OCI-LY3 (cell line): ENCODE measurements around the gene ACADM.
"Not testable (repeated sequence)": the region's sequence is repeated elsewhere in the genome, so short reads cannot be mapped to it uniquely, and the experiment has no call there.

ENCODE experiments used
- H2AFZ ChIP-seq: fragments of 200-600, 300-600 bp; shearing (Covaris generic); 2 replicates; pipeline ENCODE4 v1.6.0; 2014; ENCODE audit warnings: antibody characterized with exemption, low read depth, low read length
- H3K27ac ChIP-seq: fragments of 200-600, 300-600 bp; sonication (generic); 2 replicates; pipeline ENCODE4 v1.5.1; 2014; ENCODE audit warnings: mild to moderate bottlenecking, low read length, moderate library complexity, mixed read lengths
- H3K27me3 ChIP-seq: fragments of 200-600, 300-600 bp; sonication (generic); 2 replicates; pipeline ENCODE4 v1.6.1; 2014; ENCODE audit warnings: low read depth, low read length, mixed read lengths
- H3K36me3 ChIP-seq: fragments of 200-600, 300-600 bp; sonication (generic); replicated peaks from 2 replicates; pipeline ENCODE3; 2014; ENCODE audit warnings: low read depth, low read length, mixed read lengths
- H3K4me1 ChIP-seq: fragments of 300-600, 200-600 bp; sonication (generic); 2 replicates; pipeline ENCODE4 v1.6.1; 2014; ENCODE audit warnings: low read length, mixed read lengths
- H3K4me2 ChIP-seq: fragments of 200-600, 300-600 bp; sonication (generic); 2 replicates; pipeline ENCODE4 v1.6.1; 2014; ENCODE audit warnings: low read length, mixed read lengths
- H3K4me3 ChIP-seq: fragments of 300-600, 200-600 bp; sonication (generic); 2 replicates; pipeline ENCODE4 v1.5.1; 2014; ENCODE audit warnings: antibody characterized with exemption, mild to moderate bottlenecking, low read length, moderate library complexity
- H3K79me2 ChIP-seq: fragments of 300-600, 200-600 bp; shearing (Covaris generic); 2 replicates; pipeline ENCODE4 v1.6.1; 2014; ENCODE audit warnings: mild to moderate bottlenecking, low read length, mixed read lengths
- H3K9ac ChIP-seq: fragments of 300-600, 200-600 bp; shearing (Covaris generic); 2 replicates; pipeline ENCODE4 v1.6.0; 2014; ENCODE audit warnings: mild to moderate bottlenecking, low read length, moderate library complexity
- H3K9me3 ChIP-seq: fragments of 200-600, 300-600 bp; shearing (Covaris generic); 2 replicates; pipeline ENCODE4 v1.6.1; 2014; ENCODE audit warnings: low read length, mixed read lengths; ENCODE audit not compliant: insufficient read depth
- H4K20me1 ChIP-seq: fragments of 200-600, 300-600 bp; sonication (generic); 2 replicates; pipeline ENCODE4 v1.6.1; 2016; ENCODE audit warnings: low read length, mixed read lengths; ENCODE audit not compliant: insufficient read depth
- CTCF ChIP-seq: fragments of 200-600, 300-600 bp; sonication (generic); IDR thresholded peaks from 2 replicates; pipeline ENCODE4 v1.5.1; 2014; ENCODE audit warnings: antibody characterized with exemption, low read length, low read depth
- EZH2phosphoT487 ChIP-seq: fragments of 200-600 bp; shearing (Covaris generic); IDR thresholded peaks from 2 replicates; pipeline ENCODE4 v1.6.1; 2018; ENCODE audit warnings: antibody characterized with exemption, mixed run types, low read depth

Gene ACADM

DNA sequence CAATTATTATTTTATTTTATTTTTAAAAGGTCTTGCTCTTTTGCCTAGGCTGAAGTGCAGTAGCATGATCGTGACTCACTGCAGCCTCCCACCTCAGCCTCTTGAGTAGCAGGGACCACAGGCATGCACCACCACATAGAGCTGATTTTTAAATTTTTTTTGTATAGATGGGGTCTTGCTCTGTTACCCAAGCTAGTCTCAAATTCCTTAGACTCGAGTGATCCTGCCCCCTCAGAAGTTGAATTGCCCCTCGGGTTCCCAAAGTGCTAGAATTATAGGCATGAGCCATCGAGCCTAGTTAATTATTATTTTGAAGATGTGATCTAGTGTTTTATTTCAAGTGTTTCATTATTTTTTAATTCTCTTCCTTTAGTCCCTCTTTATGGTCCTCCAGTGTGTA is 84.4 kb downstream of the ACADM start:
- Histone ChIP-seq H3K79me2 (no peaks in the 10 kb centered on the region), H3K27me3 (no peaks in the 10 kb centered on the region), H3K4me2 (no peak overlapping the region), H3K9ac (no peak overlapping the region), H3K36me3 (no peaks in the 10 kb centered on the region), H3K27ac (no peak overlapping the region), H3K9me3 (no peaks in the 10 kb centered on the region), H4K20me1 (no peaks in the 10 kb centered on the region), H3K4me3 (no peak overlapping the region), H3K4me1 (peaks cover 11% of the 10 kb centered on the region), H2AFZ (no peak overlapping the region)
- TF ChIP-seq CTCF (no peak), EZH2phosphoT487 (no peak)

GRCh38 chr1:75810113-75810512 is 85.6 kb downstream of the ACADM start:
- not testable (repeated sequence) for H3K9ac ChIP-seq, H3K36me3 ChIP-seq, H3K9me3 ChIP-seq, H2AFZ ChIP-seq, H3K27me3 ChIP-seq, H3K27ac ChIP-seq, H3K79me2 ChIP-seq, H3K4me2 ChIP-seq, H4K20me1 ChIP-seq, H3K4me3 ChIP-seq
- peaks cover 11% of the 10 kb centered on the region for H3K4me1 ChIP-seq

- no peak overlapping the region for H2AFZ ChIP-seq
- H3K9me3 ChIP-seq = no peaks in the 10 kb centered on the region
- H3K27ac ChIP-seq = no peak overlapping the region
- no peaks in the 10 kb centered on the region for H3K36me3 ChIP-seq
- TF ChIP-seq EZH2phosphoT487 (no peak), CTCF (no peak)
- no peaks in the 10 kb centered on the region for H3K79me2 ChIP-seq
- no peaks in the 10 kb centered on the region for H3K27me3 ChIP-seq
- no peak overlapping the region for H3K4me3 ChIP-seq
- no peak overlapping the region for H3K4me2 ChIP-seq
- H3K9ac ChIP-seq = no peak overlapping the region
- H4K20me1 ChIP-seq = no peaks in the 10 kb centered on the region
- H3K4me1 ChIP-seq = peaks cover 2% of the 10 kb centered on the region
Measured at GRCh38 chr1:75811211-75811981, 86.9 kb downstream of the ACADM start.

GRCh38 chr1:75812065-75812464 is 87.6 kb downstream of the ACADM start:
- Histone ChIP-seq H3K9me3 (no peaks in the 10 kb centered on the region), H3K9ac (no peak overlapping the region), H3K27me3 (no peaks in the 10 kb centered on the region), H2AFZ (no peak overlapping the region), H3K4me2 (no peak overlapping the region), H3K4me3 (no peak overlapping the region), H4K20me1 (no peaks in the 10 kb centered on the region), H3K4me1 (no peaks in the 10 kb centered on the region), H3K36me3 (no peaks in the 10 kb centered on the region), H3K79me2 (no peaks in the 10 kb centered on the region), H3K27ac (no peak overlapping the region)
- no peak for TF ChIP-seq CTCF
- TF ChIP-seq EZH2phosphoT487 = no peak
